ENCODE results near the gene TRIM71.
"Not testable (repeated sequence)": the region's sequence is repeated elsewhere in the genome, so short reads cannot be mapped to it uniquely, and the experiment has no call there.

Gene TRIM71

DNA sequence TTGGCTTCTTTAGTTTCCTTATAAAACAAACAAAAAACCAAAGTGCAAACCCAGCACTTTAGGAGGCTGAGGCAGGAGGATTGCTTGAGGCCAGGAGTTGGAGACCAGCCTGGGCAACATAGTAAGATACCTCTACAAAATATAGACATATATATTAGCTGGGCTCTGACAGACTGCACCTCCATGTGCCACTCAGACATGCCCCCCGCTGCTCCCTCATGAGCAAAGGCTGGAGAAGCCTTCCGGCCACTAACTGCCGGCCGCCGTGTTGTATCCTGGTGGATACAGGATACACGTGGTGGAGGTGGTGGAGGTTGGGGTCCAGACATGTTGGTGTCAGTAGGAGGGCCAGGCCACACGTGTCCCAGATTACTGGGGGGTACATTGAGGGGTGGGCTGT, 104.3 kb downstream of the TRIM71 start:
- in situ Hi-C loops (cut with HindIII; ENCODE audit: low sequenced_read_pairs): no loop called here

DNA sequence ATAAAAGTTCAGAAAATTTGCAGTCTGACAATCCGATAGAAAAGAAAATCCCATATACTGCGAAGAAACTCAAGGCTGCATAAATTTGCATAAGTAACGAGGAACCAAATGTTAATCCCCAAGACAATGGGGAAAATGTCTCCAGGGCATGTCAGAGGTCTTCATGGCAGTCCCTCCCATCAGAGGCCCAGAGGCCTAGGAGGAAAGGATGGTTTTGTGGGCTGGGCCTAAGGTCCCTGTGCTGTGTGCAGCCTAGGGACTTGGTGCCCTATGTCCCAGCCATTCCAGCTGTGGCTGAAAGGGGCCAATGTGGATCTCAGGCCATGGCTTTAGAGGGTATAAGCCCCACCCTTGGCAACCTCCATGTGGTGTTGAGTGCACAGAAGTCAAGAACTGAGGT, 112.4 kb downstream of the TRIM71 start:
- in situ Hi-C loops (cut with HindIII; ENCODE audit: low sequenced_read_pairs): no loop called here

DNA sequence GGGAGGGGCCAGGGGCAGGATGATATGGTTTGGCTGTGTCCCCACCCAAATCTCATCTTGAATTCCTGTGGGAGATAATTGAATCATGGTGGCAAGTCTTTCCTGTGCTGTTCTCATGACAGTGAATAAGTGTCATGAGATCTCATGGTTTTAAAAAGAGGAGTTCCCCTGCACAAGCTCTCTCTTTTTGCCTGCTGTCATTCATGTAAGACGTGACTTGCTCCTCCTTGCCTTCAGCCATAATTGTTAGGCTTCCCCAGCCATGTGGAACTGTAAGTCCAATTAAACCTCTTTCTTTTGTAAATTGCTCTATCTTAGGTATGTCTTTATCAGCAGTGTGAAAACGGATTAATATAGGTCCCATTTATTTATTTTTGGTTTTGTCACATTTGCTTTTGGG, 113.5 kb downstream of the TRIM71 start:
- in situ Hi-C loops (cut with HindIII; ENCODE audit: low sequenced_read_pairs): not testable (repeated sequence)

DNA sequence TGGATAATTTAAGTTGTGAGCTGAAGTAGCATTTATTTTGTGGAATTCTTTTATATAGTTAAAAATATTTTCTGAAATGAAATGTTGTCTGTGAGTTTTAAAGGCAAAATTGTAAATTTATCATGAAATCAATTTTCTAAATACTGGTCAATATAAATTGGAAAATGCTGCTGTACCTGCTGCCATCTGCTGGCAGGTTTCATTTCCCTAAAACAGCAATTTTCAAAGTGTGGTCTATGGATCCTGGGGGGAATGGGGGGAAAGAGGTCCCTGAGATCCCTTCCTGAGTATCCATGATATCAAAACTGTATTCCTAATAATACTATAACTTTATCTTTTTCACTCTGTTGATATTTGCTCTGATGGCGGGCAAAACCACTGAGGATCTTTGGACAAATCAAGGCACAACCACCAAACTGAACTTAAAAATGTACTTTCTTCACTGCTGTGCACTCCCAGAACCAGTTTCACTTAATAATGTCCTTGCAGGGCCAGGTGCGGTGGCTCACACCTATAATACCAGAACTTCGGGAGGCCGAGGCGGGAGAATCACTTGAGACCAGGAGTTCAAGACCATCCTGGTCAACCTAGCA, 116.4 kb downstream of the TRIM71 start:
- in situ Hi-C loops (cut with HindIII; ENCODE audit: low sequenced_read_pairs): no loop called here

DNA sequence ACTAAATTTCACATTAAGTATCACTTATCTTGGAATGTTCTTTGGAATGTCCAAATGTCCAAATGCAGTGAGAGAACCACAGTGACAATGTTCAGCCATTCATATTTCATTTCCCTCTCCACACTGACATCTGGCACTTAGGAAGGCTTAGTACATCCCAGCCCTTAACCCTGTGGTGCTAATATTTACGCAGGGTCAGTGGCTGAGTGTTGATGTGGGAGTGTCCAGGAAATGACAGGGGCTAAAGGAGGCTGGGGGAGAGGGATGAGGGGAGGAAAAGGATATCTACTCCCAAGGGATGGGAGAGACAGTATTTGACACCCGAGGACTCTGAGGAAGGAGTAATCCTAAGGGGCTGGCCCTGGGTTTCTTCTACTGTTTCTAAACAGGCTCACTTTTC, 119.5 kb downstream of the TRIM71 start:
- in situ Hi-C loops (cut with HindIII; ENCODE audit: low sequenced_read_pairs): no loop called here

DNA sequence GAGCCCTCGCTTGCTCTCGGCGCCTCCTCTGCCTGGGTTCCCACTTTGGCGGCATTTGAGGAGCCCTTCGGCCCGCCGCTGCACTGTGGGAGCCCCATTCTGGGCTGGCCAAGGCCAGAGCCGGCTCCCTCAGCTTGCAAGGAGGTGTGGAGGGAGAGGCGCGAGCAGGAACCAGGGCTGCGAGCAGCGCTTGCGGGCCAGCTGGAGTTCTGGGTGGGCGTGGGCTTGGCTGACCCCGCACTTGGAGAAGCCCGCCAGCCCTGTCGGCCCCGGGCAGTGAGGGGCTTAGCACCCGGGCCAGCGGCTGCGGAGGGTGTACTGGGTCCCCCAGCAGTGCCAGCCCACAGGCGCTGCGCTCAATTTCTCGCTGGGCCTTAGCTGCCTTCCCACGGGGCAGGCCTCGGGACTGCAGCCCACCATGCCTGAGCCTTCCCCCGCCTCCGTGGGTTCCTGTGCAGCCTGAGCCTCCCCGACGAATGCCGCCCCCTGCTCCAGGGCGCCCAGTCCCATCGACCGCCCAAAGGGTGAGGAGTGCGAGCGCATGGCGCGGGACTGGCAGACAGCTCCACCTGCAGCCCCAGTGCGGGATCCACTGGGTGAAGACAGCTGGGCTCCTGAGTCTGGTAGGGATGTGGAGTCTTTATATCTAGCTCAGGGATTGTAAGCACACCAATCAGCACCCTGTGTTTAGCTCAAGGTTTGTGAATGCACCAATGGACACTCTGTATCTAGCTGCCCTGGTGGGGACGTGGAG, 121.9 kb downstream of the TRIM71 start:
- in situ Hi-C loops (cut with HindIII; ENCODE audit: low sequenced_read_pairs): not testable (repeated sequence)

DNA sequence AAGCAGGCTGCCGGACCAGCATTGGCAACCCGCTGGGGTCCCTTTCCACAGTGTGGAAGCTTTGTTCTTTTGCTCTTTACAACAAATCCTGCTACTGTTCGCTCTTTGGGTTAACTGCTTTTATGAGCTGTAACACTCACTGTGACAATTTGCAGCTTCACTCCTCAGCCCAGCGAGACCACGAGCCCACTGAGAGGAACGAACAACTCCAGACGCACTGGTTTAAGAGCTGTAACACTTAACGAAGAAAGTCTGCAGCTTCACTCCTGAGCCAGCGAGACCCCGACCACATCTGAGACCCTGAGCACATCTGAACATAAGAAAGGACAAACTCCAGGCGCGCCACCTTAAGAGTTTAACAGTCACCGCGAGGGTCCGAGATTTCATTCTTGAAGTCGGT, 122.9 kb downstream of the TRIM71 start:
- in situ Hi-C loops (cut with HindIII; ENCODE audit: low sequenced_read_pairs): no loop called here

DNA sequence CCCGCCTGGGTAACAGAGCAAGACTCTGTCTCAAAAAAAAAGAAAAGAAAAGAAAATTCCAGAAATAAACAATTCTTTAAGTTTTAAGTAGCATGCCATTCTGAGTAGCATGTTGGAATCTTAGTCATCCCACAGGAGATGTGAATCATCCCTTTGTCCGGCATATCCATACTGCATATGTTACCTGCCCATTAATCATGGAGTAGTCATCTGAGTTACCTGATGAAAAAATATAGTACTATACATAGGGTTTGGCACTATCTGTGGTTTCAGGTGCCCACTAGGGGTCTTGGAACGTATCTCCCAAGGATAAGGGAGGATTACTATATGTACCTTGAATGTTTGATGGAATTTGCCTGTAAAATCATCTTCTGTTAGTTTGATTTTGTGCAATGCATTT, 127.3 kb downstream of the TRIM71 start:
- in situ Hi-C loops (cut with HindIII; ENCODE audit: low sequenced_read_pairs): no loop called here

DNA sequence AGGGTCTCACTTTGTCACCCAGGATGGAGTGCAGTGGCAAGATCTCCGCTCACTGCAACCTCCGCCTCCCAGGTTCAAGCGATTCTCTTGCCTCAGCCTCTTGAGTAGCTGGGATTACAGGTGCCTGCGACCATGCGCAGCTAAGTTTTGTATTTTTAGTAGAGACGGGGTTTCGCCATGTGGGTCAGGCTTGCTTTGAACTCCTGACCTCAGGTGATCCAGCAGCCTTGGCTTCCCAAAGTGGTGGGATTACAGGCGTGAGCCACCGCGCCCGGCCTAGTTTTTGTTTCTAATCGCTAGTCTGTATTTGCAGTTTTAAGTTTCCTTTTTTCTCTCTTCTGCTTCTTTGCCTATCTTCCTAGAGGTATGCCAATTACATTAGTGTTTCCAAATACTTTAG, 127.8 kb downstream of the TRIM71 start:
- in situ Hi-C loops (cut with HindIII; ENCODE audit: low sequenced_read_pairs): not testable (repeated sequence)

DNA sequence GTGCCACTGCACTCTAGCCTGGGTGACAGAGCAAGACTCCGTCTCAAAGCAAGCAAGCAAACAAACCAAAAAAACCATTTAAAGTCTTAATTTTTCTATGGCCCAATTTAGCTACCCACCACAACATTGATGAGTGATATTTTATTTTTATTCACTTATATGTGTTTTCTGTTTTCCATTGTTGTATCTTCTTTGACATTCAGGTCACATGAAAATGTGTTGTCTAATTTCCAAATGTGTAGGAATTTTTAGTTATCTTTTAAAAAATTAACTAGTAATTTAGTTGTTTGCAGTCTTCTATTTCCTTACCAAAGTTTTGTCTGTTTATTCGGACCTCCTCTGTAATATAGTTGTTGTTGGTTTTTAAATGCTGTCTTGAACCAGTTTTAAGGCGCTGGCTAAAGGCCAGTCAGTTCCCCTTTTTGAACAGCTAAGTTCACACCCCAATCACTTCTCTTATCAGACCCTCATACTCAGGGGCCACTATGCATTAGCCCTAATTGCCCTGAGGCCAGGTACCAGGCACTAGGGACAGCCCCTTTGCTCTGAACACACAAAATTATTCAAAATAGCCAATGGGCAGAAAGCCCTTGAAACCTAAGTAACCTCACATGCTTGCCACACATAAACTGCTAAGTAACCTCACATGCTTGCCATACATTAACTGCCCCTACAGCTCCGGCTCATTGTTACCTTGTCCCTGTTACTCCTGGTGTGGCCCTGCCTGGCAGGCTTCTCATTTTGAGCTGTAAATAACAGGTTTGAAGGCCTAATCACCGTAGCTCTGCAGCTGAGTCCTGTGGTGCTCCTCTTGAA, 129.4 kb downstream of the TRIM71 start:
- in situ Hi-C loops (cut with HindIII; ENCODE audit: low sequenced_read_pairs): no loop called here
